ENCODE data around the gene ADGRD1.
A peak's percentile ranks its signal among the peaks of the same experiment; 100 is the strongest.

ADGRD1 gene

DNA sequence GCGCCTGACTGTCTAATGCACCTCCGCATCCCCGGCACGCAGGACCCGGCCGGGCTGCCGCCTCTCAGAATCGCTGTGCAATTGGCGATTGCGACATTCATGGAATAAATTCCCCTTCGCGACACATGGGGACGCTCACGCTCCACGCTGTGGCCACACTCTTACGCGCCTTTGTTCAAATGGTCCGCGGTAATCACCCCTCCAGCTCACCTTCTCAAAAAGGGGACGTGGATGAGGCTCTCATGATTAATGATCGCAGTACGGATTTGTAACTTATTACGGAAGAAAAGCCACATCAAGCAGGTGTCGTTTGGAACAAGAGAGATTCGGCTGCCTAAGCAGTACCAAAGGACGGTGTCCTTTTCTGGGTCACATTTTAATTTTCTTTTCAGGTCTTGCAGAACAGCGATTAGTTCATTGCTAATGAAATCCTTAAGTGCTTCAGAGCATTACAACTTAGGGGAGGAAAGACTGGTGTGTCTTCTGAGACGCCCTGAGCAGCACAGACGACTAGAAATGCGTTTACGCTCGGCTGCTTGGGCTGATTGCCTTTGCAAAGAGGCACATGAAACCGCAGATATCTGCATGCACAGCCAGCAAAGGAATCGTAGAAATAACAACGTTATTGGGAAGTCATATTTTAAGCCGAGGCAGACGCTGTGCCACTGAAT is 37.3 kb upstream of the ADGRD1 start:
- DNase-seq (ENCODE audit: low read depth), result peak; percentile 87
- no peak overlapping the region for H3K4me3 ChIP-seq (ENCODE audit: low read depth, low read length)
- TF ChIP-seq MYC (IDR thresholded peaks at IDR 0.05; ENCODE audit: low read depth, low read length) (peak; percentile 48; the same call in 1 of the 2 replicates), CTCF (IDR thresholded peaks at IDR 0.05; ENCODE audit: low read depth, low read length) (peak; percentile 98), POLR2A (IDR thresholded peaks at IDR 0.05; ENCODE audit: extremely low read depth, insufficient read length) (no peak)
- TF ChIP-seq, protein P1, sequence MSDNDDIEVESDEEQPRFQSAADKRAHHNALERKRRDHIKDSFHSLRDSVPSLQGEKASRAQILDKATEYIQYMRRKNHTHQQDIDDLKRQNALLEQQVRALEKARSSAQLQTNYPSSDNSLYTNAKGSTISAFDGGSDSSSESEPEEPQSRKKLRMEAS (IDR thresholded peaks at IDR 0.05; ENCODE audit: low read depth, low read length), result peak; percentile 50

DNA sequence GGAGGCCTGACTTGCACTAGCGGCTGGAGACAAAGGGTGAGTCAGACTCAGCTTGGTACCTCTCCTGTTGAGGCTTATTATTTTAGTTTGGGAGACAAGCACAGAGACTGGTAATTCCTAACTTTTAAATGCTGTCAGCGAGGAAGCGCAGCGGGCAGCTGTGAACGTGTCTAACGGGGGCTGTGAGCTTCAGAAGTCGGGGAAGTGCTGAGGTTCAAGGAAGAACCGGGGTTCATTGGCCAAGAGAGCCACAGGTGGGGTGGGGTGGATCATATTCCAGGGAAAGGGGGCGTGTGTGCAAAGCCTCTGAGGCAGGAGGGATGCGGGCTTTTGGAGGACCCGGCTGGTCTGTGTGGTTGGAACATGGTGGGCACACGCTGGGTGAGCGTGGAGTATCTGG is 36.1 kb upstream of the ADGRD1 start:
- no peak for DNase-seq (ENCODE audit: low read depth)
- no peak overlapping the region for H3K4me3 ChIP-seq (ENCODE audit: low read depth, low read length)
- TF ChIP-seq, protein P1 (IDR thresholded peaks at IDR 0.05; ENCODE audit: low read depth, low read length), result no peak
- TF ChIP-seq MYC (IDR thresholded peaks at IDR 0.05; ENCODE audit: low read depth, low read length) (no peak), CTCF (IDR thresholded peaks at IDR 0.05; ENCODE audit: low read depth, low read length) (no peak), POLR2A (IDR thresholded peaks at IDR 0.05; ENCODE audit: extremely low read depth, insufficient read length) (no peak)

DNA sequence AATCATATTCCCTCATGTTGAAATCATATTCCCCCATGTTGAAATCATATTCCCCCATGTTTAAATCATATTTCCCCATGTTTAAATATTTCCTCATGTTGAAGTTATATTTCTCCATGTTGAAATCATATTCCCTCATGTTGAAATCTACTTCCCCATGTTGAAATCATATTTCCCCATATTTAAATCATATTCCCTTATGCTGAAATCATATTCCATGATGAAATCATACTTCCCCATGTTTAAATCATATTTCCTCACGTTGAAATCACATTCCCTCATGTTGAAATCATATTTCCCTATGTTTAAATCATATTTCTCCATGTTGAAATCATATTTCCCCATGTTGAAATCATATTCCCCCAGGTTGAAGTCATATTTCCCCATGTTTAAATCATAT is 34.6 kb upstream of the ADGRD1 start:
- no peak overlapping the region for H3K4me3 ChIP-seq (ENCODE audit: low read depth, low read length)
- DNase-seq (ENCODE audit: low read depth), result no peak
- no peak for TF ChIP-seq CTCF (IDR thresholded peaks at IDR 0.05; ENCODE audit: low read depth, low read length)
- TF ChIP-seq MYC (IDR thresholded peaks at IDR 0.05; ENCODE audit: low read depth, low read length), result no peak
- no peak for TF ChIP-seq POLR2A (IDR thresholded peaks at IDR 0.05; ENCODE audit: extremely low read depth, insufficient read length)
- TF ChIP-seq, protein P1 (IDR thresholded peaks at IDR 0.05; ENCODE audit: low read depth, low read length), result no peak

GRCh38 chr12:130920119-130920703 is 33.5 kb upstream of the ADGRD1 start:
- TF ChIP-seq, protein P1 (IDR thresholded peaks at IDR 0.05; ENCODE audit: low read depth, low read length), result no peak
- no peak for TF ChIP-seq CTCF (IDR thresholded peaks at IDR 0.05; ENCODE audit: low read depth, low read length)
- no peak for TF ChIP-seq POLR2A (IDR thresholded peaks at IDR 0.05; ENCODE audit: extremely low read depth, insufficient read length)
- no peak for TF ChIP-seq MYC (IDR thresholded peaks at IDR 0.05; ENCODE audit: low read depth, low read length)
- no peak for DNase-seq (ENCODE audit: low read depth)
- no peak overlapping the region for H3K4me3 ChIP-seq (ENCODE audit: low read depth, low read length)

GRCh38 chr12:130920723-130921381 is 32.9 kb upstream of the ADGRD1 start:
- no peak overlapping the region for H3K4me3 ChIP-seq (ENCODE audit: low read depth, low read length)
- TF ChIP-seq POLR2A (IDR thresholded peaks at IDR 0.05; ENCODE audit: extremely low read depth, insufficient read length) (no peak), MYC (IDR thresholded peaks at IDR 0.05; ENCODE audit: low read depth, low read length) (no peak), CTCF (IDR thresholded peaks at IDR 0.05; ENCODE audit: low read depth, low read length) (no peak)
- TF ChIP-seq, protein P1 (IDR thresholded peaks at IDR 0.05; ENCODE audit: low read depth, low read length), result no peak
- DNase-seq (ENCODE audit: low read depth), result no peak

All from NB4 (cell line).